CD4-positive, alpha-beta T cell treated with Interleukin-17A for 1 hour (primary cell): ENCODE measurements around the gene MRPL42.
A peak's percentile ranks its signal among the peaks of the same experiment; 100 is the strongest.
"Not testable (repeated sequence)": the region's sequence is repeated elsewhere in the genome, so short reads cannot be mapped to it uniquely, and the experiment has no call there.

Experiments used
- DNase-seq: peaks from one replicate; pipeline ENCODE4 v3.0.0-alpha.2; 2020

Gene MRPL42

GRCh38 chr12:93447555-93448290 is 19.6 kb upstream of the MRPL42 start:
- peak; percentile 36 for DNase-seq

- no peak for DNase-seq
Observed at GRCh38 chr12:93448796-93449195, 18.5 kb upstream of the MRPL42 start.

- no peak for DNase-seq
Observed at GRCh38 chr12:93449277-93449676, 18.0 kb upstream of the MRPL42 start.

GRCh38 chr12:93451423-93452158 is 15.7 kb upstream of the MRPL42 start:
- DNase-seq = no peak

- DNase-seq = no peak
Observed at GRCh38 chr12:93453633-93454032, 13.7 kb upstream of the MRPL42 start.

- DNase-seq = no peak
Observed at GRCh38 chr12:93456077-93456476, 11.2 kb upstream of the MRPL42 start.

GRCh38 chr12:93459097-93459496 is 8.2 kb upstream of the MRPL42 start:
- no peak for DNase-seq

GRCh38 chr12:93460003-93460402 is 7.3 kb upstream of the MRPL42 start:
- DNase-seq = no peak

- DNase-seq = no peak
Observed at GRCh38 chr12:93460902-93461301, 6.4 kb upstream of the MRPL42 start.

- no peak for DNase-seq
Observed at GRCh38 chr12:93461503-93461902, 5.8 kb upstream of the MRPL42 start.

GRCh38 chr12:93465841-93466240 is 1.5 kb upstream of the MRPL42 start:
- no peak for DNase-seq

- DNase-seq = no peak
Observed at GRCh38 chr12:93466625-93467350, 526 bp upstream of the MRPL42 start.

- DNase-seq = no peak
Observed at GRCh38 chr12:93468008-93468371, 676 bp downstream of the MRPL42 start.

GRCh38 chr12:93469386-93469785 is 2.1 kb downstream of the MRPL42 start:
- no peak for DNase-seq

GRCh38 chr12:93476555-93476954 is 9.2 kb downstream of the MRPL42 start:
- DNase-seq = no peak

GRCh38 chr12:93482721-93483120 is 15.4 kb downstream of the MRPL42 start:
- no peak for DNase-seq

- no peak for DNase-seq
Observed at GRCh38 chr12:93483151-93483807, 16.0 kb downstream of the MRPL42 start.

- DNase-seq = no peak
Observed at GRCh38 chr12:93484315-93484981, 17.1 kb downstream of the MRPL42 start.

GRCh38 chr12:93492808-93493207 is 25.5 kb downstream of the MRPL42 start:
- DNase-seq = not testable (repeated sequence)

GRCh38 chr12:93494096-93494495 is 26.8 kb downstream of the MRPL42 start:
- no peak for DNase-seq

- DNase-seq = no peak
Observed at GRCh38 chr12:93497456-93497855, 30.1 kb downstream of the MRPL42 start.

- DNase-seq = not testable (repeated sequence)
Observed at GRCh38 chr12:93498813-93499212, 31.5 kb downstream of the MRPL42 start.

- DNase-seq = no peak
Observed at GRCh38 chr12:93500201-93500600, 32.9 kb downstream of the MRPL42 start.
